OCI-M2 (cell line): ENCODE results near the gene GPSM1.
"Not testable (repeated sequence)": the region's sequence is repeated elsewhere in the genome, so short reads cannot be mapped to it uniquely, and the experiment has no call there.

Source experiments
- DNase-seq: peaks from one replicate; lab custom pipeline; 2025; ENCODE audit not compliant: unreplicated experiment; lab: John Stamatoyannopoulos, UW

The GPSM1 gene

DNA sequence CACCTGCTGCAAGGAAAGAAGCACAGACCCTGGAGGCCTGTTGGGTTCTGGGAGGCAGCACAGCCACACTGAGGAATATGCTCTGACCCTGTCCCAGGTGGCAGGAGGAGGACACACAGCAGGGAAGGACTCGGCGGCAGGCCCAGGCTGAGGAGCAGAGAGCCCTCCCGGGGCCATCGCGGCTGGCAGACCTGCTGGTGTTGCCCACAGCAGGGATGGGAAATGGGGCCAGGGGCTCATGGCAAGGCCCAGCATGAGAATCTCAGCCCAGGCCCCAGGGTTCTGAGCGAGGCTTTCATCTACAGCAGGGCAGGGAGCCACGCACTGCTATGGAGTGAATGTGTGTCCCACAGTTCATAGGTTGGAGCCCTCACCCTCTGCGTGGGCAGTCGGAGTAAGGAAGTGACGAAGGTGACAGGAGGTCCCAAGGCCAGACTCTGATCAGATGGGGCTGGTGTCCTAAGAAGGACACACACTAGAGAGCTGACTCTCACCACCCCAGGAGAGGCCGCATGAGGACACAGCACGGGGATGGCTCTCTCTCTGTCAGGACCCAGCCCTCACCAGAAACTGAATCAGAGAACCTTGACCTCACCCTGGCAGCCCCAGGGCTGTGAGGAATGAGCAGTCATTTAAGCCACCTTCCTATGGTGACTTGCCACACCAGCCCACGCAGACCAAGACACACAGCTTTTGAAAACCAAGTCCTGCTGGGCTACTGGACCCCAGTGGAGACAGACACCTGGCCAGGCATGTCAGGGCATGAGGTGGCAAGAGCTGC lies 10.3 kb upstream of the GPSM1 start:
- DNase-seq, result no peak

DNA sequence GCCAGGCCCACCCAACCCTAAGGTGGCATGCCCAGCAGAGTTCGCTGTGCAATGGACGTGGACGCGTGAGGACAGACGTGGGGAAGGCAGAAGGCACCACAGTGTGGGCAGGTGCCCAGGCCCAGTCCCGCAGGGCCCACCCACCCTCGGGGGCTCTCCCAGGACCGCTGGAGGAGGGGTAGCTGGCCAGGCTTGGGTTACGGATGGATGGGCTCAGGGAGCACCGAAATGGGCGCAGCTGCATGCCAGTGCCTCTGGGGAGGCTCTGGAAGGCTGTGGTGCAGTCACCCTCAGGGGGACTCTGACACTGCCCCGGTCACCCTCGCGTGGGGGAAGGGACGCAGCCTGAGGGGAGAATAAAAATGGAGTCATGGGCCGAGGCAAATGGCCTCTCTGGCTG lies 9.6 kb upstream of the GPSM1 start:
- DNase-seq, result no peak

DNA sequence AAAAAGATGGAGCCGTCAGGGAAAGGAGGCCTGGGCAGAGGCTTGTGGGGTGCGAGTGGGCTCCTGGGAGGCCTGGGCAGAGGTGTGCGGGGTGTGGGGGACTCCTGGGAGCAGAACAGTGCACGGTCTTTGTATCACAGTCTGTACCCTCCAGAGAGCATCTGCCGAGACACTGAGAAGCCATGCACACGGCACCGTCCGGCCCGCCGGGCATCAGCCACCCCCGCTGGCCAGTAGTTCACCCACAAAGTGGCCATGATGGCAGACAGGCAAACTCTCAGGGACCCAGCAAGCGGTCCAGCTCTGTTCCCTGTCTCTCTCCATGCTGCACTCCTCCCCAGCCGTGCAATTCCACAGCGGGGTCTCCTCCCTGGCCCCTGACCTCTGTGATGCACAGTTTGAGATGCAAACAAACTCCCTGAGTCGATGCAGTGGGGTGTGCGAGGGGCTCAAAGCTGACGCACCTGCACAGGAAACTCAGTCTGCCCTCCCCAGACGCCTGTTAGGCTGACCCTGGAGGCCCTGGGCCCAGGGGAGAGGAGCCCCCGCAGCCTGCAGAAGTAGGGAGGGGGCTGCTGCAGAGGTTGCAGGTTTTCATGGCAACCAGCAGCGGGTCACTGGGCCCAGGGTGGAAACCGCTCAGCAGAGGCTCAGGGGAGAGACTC lies 9.1 kb upstream of the GPSM1 start:
- no peak for DNase-seq

DNA sequence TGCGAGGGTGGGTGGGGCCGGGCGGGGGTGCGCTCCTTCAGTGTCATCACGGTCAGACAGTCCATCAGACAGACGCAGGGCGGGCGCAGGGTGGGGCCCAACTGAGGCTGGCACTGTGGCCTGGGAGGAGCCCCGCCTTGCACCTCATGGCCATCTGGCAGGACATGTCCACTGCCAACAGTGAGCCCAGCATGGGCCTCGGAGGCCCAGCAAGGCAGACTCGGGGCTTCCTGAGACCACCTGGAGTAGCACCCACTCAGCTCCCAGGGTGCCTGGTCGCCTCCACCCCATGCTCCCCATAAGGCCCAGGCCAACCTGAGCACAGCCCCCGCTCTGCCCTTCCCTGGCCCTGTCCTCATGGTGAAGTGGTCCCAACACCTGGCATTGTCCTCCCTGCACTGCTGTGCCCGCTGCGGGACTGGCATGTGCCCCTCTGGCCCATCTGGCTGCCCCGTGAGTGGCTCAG lies 8.5 kb upstream of the GPSM1 start:
- DNase-seq, result no peak

DNA sequence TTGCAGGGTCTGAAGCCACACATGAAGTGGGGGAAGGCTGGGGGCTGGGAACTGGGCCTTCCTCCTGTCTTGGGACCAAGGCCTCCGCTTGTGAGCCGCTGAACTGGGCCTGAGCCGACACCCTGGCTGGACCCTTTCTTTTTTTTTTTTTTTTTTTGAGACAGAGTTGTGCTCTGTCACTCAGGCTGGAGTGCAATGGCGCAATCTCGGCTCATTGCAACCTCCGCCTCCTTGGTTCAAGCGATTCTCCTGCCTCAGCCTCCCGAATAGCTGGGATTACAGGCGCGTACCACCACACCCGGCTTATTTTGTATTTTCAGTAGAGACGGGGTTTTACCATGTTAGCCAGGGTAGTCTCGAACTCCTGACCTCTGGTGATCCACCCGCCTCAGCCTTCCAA lies 8.1 kb upstream of the GPSM1 start:
- not testable (repeated sequence) for DNase-seq

DNA sequence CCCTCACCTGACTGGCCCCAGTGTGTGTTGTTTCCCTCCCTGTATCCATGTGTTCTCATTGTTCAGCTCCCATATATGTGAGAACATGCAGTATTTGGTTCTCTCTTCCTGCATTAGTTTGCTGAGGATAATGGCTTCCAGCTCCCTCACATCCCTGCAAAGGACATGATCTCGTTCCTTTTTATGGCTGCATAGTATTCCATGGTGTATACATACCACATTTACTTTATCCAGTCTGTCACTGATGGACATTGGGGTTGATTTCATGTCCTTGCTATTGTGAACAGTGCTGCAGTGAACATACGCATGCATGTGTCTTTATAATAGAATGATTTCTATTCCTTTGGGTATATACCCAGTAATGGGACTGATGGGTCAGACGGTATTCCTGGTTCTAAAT lies 7.4 kb upstream of the GPSM1 start:
- not testable (repeated sequence) for DNase-seq

DNA sequence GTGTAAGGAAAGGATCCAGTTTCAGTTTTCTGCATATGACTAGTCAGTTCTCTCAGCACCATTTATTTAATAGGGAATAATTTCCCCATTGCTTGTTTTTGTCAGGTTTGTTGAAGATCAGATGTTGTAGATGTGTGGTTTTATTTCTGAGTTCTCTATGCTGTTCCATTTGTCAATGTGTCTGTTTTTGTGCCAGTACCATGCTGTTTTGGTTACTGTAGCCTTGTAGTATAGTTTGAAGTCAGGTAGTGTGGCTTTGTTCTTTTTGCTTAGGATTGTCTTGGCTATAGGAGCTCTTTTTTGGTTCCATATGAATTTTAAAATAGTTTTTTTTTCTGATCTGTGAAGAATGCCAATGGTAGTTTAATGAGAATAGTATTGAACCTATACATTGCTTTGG lies 6.4 kb upstream of the GPSM1 start:
- DNase-seq, result not testable (repeated sequence)

DNA sequence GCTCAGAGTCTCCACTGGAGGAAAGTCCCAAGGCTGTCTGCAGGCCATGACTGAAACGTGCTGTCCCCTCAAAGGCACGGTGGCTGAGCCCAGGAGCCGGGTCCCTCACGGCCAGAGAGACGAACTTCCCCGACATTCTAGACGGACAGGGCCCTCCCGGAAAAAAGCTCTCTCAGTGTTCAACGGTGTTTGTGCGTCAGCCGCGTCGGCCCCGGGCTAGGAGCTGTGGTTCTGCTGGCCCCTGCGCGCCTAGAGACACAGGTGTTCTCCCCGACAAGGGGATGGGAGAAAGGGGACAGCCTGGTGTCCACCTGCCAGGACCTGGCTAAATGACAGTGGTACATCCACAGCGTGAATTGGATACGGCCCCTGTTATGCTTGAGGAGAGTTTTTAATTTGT lies 5.8 kb upstream of the GPSM1 start:
- no peak for DNase-seq

DNA sequence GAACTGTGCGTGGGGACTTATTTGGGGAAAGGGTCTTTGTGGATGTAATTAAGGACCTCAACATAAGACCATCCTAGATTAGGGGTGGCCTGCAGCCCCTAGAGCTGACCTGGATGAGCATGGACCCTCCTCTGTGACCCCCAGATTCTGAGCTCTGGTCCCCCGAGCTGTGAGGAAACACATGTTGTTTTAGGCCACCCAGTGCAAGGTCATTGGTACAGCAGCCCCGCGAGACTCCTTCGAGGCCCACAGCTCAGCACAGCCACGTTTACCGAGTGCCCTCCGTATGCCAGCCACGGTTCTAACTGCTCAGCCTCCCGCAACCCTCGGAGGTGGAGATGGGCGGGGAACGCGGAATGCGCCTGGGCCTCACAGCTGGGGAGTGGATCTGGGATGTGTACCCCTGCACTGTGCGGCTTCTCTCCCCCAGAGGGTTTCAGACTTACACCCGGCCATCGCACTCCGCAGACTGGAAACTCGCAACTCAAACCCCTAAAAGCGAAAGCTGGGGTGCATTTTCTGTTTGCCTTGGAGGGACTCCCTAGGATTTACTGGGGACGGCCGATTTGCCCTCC lies 4.5 kb upstream of the GPSM1 start:
- DNase-seq, result no peak

DNA sequence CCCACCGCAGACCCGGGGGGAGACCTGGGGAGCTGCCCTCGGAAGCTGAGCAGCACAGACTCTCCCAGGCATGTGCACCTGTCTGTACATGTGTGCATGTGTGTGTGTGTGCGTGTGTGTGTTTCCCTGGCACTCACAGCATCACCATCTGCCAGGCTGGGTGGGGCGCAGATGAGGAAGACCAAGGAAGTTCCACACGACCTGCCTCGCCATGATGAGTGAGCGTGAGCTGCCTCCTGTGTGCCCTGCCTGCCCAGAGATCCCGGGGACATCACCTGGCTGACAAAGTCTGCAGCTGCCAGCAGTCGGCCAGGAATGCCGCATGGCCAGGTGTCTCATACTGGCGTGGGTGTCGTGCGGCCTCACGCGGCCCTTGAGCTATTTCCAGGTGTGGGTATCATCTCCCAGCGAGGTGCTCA lies 4.0 kb upstream of the GPSM1 start:
- no peak for DNase-seq

DNA sequence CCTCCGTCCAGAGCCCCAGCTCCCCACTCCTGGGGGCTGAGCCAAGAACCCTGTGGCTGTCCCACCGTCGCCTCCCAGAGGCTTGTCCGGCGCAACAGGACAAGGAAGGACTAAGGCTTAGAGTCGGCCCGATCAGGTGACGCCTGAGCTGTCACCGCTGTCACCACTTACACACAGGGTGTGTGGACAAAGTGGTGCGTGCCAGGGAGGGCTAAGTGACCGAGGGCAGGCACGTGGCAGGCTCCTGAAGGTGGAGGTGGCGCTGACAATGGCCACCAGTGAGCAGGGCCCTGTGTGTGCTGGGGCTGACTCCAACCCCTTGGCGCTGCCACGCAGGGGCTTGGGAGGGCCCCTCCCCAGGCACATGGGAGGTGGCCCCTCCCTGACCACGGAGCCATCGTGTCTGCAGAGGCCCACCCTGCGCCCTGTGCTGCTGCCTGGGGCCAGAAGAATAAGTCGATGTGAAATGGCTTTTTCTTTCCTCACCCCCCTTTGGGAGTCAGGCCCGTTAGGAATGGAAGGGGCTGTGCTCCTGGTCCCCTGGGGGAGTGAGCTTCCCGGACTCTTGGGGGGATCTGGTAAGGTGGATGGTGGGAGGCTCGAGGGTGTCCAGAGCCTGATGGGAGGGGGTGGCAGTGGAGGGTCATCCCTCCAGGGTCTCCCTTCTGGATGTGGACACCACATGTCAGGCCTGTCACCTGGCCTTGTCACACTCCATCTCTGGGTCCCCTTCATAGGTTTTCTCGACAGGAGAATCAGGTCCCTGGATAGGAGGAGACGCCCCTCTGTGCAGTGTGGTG lies 2.6 kb upstream of the GPSM1 start:
- no peak for DNase-seq

DNA sequence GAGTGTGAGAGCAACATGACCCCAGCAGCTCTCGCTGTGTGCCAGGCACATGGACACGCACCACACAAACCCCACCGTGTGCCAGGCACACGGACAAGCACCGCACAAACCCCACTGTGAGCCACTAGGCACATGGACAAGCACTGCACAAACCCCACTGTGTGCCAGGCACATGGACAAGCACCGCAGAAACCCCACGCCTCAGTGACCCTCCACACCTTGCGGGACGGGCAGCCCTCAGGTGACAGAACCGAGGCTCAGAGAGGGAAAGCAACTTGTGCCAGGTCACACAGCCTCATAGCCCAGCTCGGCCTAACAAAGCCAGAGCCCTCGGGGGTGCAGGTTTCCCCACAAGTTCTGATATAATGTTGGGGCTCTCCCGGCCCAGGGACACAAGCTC lies 2.0 kb upstream of the GPSM1 start:
- DNase-seq, result no peak

DNA sequence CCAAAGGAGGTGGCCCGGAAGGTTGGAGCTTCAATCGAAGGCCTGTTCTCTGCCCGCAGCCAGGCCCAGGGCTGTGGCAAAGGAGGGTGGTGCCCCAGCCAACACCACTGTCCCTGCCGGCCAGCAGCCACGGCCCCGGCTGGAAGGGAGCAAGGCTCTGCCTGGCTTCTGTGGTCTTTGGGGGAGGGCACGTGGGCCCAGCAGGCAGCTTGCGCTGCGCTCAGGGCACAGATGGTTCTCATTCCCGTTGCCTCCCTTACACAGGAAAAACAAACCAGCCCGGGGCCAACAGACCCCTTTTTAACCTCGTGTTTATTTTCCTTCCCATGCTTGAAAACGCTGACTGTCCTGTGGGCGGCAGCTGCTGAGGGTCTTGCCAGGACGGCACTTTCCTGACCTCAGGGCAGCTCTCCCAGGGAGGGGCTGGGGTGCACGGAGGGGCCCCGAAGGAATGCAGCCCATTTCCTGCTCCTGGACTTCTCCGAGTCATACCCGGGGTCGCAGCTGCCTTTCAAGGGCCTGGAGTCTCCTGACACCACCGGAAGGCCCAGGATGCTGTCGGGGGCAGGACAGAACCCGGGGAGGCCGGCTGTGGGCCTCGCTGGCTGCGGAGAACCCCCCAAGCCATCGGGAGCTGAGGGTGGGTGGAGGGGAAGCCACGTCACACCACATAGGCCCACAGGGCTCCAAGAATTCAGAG lies 1.1 kb upstream of the GPSM1 start:
- DNase-seq, result no peak

DNA sequence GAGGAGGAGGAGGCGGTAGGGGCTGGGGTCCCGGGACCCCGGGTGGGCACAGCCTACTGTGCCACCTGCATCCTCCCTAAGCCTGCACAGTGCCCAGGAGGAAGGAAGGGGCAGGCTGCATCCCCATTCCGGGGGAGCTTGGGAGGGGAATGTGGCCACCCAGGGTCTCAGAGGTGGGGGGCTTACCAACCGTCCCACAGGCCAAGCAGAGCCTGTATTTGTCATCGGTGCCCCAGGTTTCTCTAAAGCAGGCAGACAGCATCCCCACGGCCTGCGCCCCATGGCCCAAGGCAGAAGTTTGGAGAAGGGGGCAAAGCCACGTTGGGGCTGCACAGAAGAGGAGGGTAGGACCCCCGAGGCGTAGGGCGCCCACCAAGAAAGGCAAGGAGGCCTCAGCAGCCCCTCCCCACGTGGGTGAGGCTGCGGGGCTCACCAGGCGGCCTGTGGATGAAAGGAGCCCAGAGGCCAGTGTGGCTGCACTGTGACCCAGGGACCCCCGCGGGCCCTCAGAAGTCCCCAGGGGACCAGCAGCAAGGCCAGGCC lies 507 bp upstream of the GPSM1 start:
- no peak for DNase-seq

DNA sequence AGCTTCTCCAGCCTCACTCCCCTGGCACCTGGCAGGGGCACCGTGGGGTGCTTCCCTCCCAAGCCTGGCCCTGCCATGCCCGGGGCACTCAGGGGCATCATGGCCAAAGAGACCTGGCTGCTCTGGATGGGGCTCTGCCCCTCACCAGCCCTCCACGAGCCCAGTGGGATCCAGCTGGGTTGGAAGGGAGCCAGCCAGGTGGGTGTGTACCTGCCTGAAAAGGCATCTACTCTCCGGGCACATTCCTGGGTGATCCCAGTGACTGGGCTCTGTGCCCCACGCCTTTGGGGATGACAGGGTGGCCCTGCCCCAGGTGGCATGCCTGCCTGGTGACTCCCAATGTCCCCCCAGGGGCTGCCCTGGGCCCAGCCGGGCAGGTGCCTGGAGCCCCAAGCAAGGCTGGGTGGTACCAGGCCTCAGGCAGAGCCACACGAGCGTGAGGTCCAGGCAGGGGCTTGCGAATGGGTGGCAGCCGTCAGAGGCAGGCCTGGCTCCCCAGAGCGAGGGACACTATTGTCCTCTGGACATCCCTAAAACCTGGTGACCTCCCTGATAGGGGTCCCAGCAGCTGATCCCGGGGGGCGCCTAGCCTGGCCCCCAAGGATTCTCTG lies 777 bp downstream of the GPSM1 start:
- no peak for DNase-seq

DNA sequence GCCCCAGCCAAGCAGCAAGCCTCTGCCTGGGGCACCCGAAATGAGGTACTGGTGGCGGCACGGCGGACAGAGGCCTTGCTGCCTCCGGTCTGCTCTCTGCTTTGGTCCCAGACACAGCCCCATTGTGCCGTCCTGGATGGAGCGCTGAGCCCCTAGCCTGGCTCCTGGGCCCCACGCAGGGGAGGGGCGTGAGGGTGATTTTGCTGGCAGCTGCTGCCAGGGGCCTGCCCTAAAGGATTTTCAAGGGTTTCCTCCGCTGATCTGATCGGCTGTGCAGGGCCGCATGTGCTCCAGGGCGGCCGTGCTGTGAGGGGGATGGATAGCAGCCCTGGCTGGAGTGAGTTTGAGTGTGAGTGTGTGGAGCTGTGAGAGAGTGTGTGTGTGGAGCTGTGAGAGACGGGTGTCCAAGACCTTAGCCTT lies 1.3 kb downstream of the GPSM1 start:
- DNase-seq, result no peak

DNA sequence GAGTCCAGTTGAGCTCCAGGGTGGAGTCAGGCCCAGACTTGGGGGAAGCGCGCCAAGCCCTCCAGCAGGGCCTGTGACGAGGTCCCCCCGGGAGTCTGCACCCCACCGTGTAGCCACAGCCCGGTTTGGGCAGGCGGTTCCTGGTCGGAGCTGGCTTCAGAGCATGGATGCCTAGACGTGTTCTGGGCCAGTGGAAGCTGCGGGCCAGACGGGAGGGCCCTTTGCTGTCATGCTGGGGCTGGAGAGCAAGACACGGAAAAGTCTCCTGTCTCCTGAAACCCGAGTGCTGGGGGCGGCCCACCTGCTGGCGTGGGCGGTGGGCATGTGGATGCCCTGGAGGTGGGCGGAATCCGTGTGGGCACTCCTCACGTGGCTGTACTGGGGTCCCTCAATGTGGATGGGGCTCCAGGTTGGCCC lies 1.9 kb downstream of the GPSM1 start:
- no peak for DNase-seq

DNA sequence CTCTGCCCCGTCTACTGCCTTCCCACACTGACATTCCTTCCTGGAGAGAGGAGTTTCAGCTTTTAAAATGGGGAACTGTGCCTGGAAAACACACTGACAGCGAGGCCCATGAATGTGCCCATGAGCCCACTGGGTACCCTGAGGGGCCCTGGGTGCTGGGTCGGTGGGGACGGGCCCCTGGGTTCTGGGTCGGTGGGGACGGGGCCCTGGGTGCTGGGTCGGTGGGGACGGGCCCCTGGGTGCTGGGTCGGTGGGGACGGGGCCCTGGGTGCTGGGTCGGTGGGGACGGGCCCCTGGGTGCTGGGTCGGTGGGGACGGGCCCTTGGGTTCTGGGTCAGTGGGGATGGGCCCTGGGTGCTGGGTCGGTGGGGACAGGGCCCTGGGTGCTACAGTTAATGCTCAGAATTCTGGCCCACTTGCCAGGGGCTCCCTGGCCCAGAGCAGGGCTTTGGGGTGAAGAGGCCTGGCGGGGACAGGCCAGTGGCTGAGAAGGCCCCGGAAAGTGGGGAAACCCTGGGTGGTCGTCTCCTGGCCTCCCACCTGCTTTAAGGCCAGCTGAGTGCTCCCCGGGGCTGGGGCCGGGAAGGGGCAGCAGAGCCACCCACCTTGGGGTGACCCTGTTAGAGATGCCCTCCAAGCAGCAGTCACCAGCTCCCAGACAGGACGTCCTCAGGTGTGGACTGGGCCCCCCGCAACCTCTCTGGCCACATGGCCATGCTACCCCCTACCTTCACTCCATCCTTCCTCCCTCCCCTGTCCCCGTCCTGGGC lies 2.5 kb downstream of the GPSM1 start:
- no peak for DNase-seq

DNA sequence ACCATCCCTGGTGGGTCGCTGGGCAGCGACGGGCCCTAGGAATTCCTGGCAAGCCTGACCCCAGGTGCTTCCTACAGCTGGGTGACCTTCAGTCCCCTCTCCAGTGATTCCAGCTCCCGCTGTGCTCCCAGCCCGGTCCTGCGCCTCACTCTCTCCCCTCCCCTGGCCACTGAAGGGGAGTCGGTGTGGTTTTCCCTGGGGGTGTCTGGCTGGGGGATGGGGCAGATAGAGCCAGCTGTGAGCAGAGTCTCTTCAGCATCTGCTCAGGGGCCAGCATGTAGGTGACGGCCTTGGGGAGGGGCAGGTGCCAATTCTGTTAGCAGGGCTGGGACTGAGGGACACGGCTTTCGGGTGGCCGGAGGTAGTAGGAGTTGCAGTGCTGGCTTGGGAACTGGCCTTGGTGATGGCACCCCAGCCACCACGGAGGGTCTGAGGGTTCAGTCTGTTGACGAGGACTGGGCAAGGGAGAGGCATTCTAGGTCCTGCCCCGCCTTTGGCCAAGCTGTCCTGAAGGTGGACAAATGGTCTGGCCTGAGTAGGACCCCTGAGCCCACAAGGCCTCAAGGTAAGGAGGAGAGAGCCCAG lies 3.2 kb downstream of the GPSM1 start:
- no peak for DNase-seq
